ENCODE data around the gene PTPRN2.

Gene PTPRN2

DNA sequence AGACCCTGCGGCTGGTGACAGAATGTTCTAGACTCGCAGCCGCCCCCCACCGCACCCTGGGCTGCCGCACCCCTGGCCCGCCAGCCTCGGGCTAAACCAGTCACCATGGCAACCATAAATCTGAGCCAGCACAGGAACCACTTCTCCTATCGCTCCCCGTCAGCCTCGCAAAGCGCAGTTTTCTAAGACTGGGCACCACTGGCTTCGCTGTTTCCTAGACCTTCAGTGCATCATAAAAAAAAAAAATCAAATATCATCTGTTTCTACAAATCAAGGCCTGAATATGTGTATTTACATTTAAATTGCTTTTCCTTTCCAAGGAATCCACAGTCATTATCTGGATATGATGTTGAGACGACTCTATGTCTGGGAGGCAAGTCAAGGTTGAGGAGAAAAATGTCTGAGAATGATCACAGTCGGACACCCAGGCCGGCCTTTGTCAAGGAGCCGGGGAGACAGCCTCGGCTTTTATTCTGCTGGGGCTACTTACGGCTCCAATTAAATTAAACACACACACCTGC, 99.9 kb downstream of the PTPRN2 start:
- FAIRE-seq, result no peak

- no peak for FAIRE-seq
Measured at GRCh38 chr7:158486919-158487318, 100.7 kb downstream of the PTPRN2 start.

- FAIRE-seq, result no peak
Measured at GRCh38 chr7:158484801-158485531, 102.7 kb downstream of the PTPRN2 start.

- no peak for FAIRE-seq
Measured at GRCh38 chr7:158482480-158482879, 105.1 kb downstream of the PTPRN2 start.

DNA sequence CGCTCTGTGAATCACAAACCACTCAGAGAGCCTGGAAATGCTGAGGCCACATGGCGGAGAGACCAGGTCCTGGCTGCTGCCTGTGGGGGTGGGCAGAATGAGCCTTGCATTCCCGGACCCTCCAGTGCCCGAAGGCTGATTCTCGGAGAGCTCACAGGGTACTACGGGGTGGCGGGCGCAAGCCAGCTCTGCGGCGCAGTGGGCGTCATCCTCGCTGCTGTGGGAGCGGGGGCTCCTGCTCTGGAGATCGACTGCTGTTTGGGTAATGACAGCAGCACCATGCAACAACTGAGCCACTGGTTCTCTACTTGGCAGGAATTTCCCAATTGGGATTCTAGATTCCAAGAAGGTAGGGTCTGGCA, 108.0 kb downstream of the PTPRN2 start:
- FAIRE-seq, result no peak

DNA sequence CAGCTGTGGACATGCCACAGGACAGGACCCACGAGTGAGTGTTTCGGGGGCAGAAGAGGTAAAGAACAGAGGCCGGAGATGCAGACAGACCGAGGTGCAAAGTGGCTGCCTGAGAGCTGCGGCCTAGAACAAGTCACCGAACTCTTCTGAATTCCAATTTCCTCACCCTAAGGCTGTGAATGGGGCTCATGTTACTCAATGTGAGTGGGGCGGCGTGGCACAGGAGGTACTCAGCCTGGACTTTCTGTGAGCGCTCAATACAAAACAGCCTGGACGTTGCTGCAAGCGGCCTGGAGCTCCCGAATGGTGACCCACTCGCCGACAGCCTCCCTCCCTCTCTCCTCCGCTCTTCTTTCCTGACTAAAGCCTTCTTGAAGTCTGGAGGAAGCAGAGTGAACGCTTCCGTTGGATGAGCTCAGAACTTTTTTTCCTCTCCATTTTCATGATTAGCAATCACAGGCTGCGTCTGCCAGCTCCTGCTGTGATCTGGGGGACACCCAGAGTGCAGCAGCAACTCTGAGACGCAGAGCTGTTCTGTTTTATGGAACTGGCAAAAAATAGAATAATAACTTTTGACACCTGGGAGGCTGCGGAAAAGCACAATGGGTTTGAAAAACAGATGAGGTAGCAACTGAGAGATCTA, 108.5 kb downstream of the PTPRN2 start:
- FAIRE-seq, result no peak

- FAIRE-seq, result no peak
Measured at GRCh38 chr7:158477866-158478265, 109.8 kb downstream of the PTPRN2 start.

DNA sequence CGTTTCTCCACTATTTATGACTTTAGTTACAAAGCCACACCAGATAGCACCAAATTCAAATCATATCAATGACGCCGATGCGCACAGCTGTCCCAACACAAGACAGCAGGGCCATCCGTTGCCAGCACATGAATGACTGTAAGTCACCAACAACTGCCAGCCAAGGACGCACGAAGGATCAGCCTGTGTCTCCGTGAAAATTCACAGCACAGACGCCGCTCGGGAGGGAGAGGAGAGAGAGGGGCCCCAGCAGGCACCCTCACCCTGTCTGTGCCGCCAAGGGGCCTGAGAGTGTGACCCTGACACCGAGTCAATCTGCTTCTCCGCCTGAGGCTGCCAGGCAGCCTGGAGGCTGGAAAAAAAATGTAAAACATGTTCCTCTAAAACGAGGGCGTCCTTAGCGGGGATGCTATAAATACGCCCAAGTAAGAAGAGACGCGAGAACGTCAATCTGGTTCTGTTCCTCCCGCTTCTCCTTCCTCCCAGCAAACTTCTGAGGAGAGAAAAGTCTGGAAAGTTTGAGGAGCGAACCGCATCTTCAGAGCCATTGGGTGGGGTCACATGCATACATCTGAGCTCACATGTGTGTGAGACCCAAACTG, 111.2 kb downstream of the PTPRN2 start:
- no peak for FAIRE-seq

DNA sequence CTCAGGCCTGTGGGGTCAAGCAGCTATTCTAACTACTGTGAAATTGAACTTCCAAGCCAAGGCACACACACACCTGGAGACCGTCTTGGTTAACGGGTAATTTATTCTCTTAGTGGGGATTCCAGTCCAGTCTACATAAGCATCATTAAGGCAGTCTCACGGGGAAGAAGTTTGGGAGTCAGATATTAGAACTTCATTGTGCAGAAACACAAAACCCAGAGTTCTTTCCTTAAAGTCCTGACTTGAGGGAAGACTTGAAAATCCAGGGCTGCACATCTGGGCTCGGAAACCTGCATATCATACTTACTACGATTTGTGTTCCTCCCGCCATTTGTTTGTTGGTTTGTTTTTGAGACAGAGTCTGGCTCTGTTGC, 112.0 kb downstream of the PTPRN2 start:
- no peak for FAIRE-seq

GRCh38 chr7:158475036-158475678, 112.5 kb downstream of the PTPRN2 start:
- no peak for FAIRE-seq

GRCh38 chr7:158474488-158474887, 113.1 kb downstream of the PTPRN2 start:
- no peak for FAIRE-seq

- FAIRE-seq, result no peak
Measured at GRCh38 chr7:158473946-158474345, 113.7 kb downstream of the PTPRN2 start.

DNA sequence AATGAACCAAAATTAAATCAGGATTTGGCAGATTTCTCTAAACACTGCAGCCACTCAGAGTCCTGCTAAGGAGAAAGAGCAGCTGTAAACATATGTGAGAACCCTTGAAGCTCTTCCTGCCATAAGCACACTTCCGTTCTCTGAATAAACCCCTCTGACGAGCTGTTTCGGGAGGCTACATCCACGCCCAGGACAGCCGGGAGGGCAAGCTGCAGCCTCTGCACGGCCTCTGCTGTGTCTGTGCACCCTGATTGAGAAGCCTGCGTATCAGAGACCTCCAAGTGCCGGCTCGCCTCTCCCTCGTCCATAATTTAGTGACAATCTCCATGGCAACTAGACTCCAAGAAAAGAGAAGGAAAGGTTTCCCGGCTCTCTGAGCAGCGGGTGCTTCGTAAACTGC, 114.4 kb downstream of the PTPRN2 start:
- no peak for FAIRE-seq

GRCh38 chr7:158472596-158472995, 115.0 kb downstream of the PTPRN2 start:
- no peak for FAIRE-seq

DNA sequence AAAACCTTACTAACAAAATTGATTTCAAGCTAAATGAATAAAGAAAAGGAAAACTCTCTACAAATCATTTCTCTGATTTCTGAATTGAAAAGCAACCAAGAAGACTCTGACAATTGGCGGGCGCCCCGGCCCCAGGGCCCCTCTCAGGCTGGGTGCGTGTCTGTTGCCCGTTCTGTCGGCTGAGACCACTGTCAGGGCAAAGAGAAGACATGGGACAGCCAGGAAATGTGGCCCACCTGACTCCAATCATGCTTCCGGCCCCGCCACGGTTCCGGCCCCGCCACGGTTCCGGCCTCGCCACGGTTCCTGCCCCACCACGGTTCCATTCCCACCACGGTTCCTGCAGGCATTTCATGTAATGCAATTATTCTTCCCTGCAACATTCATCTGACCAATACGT, 115.9 kb downstream of the PTPRN2 start:
- no peak for FAIRE-seq

DNA sequence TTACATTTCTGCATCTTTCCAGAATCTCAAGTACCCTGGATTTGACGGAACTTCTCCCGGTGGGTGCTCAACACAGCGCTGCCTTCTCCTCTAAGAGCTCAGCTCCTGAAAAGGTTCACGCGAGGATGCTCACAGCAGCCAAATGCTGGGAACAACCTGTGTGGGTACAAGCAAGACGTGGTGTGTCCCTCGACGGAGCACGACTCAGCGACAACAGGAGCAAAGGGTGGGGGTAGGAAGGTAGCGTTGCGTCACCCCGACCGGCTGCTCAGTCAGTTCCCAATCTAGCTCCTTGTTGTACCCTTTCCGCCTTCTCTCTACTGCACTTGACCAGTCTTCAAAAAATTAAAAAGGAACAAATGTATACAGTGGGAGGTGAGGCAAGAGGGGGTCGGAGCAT, 117.3 kb downstream of the PTPRN2 start:
- no peak for FAIRE-seq

- peak; percentile 74 for FAIRE-seq
Measured at GRCh38 chr7:158469396-158470051, 118.1 kb downstream of the PTPRN2 start.

GRCh38 chr7:158468700-158469296, 118.8 kb downstream of the PTPRN2 start:
- FAIRE-seq, result no peak

DNA sequence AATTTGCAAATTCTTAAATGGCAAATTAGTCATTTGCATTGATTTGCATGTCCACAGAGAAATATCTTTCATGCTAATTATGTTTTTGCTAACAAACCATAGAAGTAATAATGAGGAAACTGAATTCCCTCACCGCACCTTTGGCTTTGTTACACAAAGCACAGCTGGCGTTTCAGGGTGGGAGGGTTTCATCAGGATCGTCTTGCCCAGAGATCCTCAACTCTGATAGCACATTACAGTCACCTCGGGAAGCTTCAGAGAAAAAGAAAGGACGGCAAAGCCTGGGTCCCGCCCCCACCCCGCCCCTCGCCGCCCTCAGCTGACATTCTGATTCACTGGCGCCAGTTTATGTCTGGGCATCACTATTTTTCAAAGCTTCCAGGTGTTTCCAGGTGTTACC, 119.4 kb downstream of the PTPRN2 start:
- no peak for FAIRE-seq

DNA sequence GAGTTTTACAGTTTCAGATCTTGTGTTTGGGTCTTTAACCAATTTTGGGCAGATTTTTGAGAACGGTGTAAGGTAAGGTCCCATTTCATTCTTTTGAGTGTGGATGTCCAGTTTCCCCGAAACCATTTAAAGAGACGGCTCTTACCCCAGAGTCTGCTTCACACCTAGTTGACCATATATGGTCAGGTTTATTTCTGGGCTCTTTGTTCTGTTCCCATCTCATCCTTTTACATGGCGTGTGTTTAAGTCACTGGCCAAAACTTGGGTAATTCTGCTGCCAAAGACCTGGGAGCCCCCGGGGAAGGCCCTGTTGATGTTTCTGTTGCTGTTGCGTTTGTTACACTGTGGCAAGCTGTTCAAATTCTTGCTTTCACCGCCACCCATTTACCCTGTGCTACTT, 120.1 kb downstream of the PTPRN2 start:
- no peak for FAIRE-seq

GRCh38 chr7:158463317-158463716, 124.3 kb downstream of the PTPRN2 start:
- FAIRE-seq, result no peak

- FAIRE-seq, result no peak
Measured at GRCh38 chr7:158461824-158462223, 125.8 kb downstream of the PTPRN2 start.

GRCh38 chr7:158460665-158461064, 127.0 kb downstream of the PTPRN2 start:
- no peak for FAIRE-seq
